Activated CD4-positive, alpha-beta T cell treated with anti-CD3 and anti-CD28 coated beads, Interleukin-2, amount 10 ng/mL, durations not matched to agents 7 days and 5 days (primary cell): ENCODE results near the gene CPEB4. TPM values are rescaled to one million over a fixed set of nuclear protein-coding genes. Genes with fewer than 3 reads are reported as not detected.

Experiments used
- CTCF ChIA-PET: fragments of 350-600 bp; sonication (Branson Sonifier 250); formaldehyde crosslinking; loops from one replicate; lab custom pipeline; 2021; ENCODE audit warnings: antibody characterized with exemption; lab: Charles Lee
- POLR2A ChIA-PET: fragments of 350-600 bp; sonication (Branson Sonifier 250); formaldehyde crosslinking; loops from one replicate; lab custom pipeline; 2021; ENCODE audit warnings: antibody characterized with exemption; lab: Charles Lee
- DNase-seq: peaks from one replicate; pipeline ENCODE4 v3.0.0-alpha.2; 2020
- H3K27ac Mint-ChIP-seq: one replicate; pipeline ENCODE4 v1.8.0; 2021; ENCODE audit warnings: mild to moderate bottlenecking, moderate library complexity, mixed read lengths
- H3K27me3 Mint-ChIP-seq: one replicate; pipeline ENCODE4 v1.8.0; 2021; ENCODE audit warnings: mixed read lengths
- H3K36me3 Mint-ChIP-seq: one replicate; pipeline ENCODE4 v1.8.0; 2021; ENCODE audit warnings: low read depth, mixed read lengths
- H3K4me1 Mint-ChIP-seq: one replicate; pipeline ENCODE4 v1.8.0; 2021; ENCODE audit warnings: mixed read lengths
- H3K4me3 Mint-ChIP-seq: one replicate; pipeline ENCODE4 v1.8.0; 2021; ENCODE audit warnings: mild to moderate bottlenecking, moderate library complexity, mixed read lengths
- H3K9me3 Mint-ChIP-seq: one replicate; pipeline ENCODE4 v1.8.0; 2021; ENCODE audit warnings: mixed read lengths
- total RNA-seq, 2 experiments: library from RNA; stranded (reverse); gene quantifications; one replicate each; pipeline ENCODE4 v1.2.3, GENCODE V29; 2021

CPEB4 gene
- total RNA-seq, 2 experiments from 2014 or later: 13.9 to 14.0 TPM

- Mint-ChIP-seq H3K4me1 (no peaks in the 10 kb centered on the region), H3K36me3 (no peaks in the 10 kb centered on the region), H3K27ac (no peak overlapping the region), H3K4me3 (no peak overlapping the region), H3K27me3 (peaks cover 6% of the 10 kb centered on the region), H3K9me3 (no peaks in the 10 kb centered on the region)
- CTCF ChIA-PET: interaction anchor here (1.1 to 1.8 kb wide), 2 partner anchors 8 to 13 kb away, joined by 3 to 5 read pairs; no protein-coding TSS in a partner anchor
- DNase-seq: no peak
- POLR2A ChIA-PET: no interaction called here
These were observed 23.8 kb upstream of the CPEB4 start for GRCh38 chr5:173864126-173865050.

DNA sequence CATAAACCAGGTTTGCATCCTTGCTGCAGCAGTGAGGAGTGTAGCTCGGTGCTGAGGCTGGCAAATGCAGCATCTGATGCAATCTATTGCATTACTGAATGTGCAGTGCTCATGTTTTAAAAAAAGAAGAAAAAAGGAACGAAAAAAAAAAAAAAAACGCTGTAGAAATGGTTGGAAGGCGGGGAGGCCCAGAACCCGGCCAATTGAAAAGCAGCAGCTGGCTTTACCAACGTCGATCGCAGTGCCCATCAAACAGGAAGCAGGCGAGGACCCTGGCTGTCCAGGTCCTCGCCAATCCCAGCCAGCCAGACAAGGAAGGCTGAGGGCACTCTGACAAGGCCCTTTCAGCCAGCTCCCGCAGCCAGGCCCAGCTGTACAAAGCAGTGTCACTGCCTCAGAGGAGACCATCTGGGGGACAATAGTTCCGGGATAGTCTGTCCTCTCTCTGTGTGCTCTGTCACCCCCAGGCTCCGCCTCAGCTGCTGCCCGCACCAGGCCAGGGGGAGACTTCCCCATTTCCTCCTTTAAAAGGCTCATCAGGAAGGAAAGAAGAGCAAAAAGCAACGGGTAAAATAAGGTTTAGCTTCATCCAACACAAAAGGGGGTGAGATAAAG lies 21.8 kb upstream of the CPEB4 start:
- ChIA-PET CTCF (no interaction called here), POLR2A (no interaction called here)
- no peak for DNase-seq
- Mint-ChIP-seq H3K9me3 (no peaks in the 10 kb centered on the region), H3K4me3 (no peak overlapping the region), H3K36me3 (no peaks in the 10 kb centered on the region), H3K27ac (no peak overlapping the region), H3K4me1 (no peaks in the 10 kb centered on the region), H3K27me3 (no peaks in the 10 kb centered on the region)

DNA sequence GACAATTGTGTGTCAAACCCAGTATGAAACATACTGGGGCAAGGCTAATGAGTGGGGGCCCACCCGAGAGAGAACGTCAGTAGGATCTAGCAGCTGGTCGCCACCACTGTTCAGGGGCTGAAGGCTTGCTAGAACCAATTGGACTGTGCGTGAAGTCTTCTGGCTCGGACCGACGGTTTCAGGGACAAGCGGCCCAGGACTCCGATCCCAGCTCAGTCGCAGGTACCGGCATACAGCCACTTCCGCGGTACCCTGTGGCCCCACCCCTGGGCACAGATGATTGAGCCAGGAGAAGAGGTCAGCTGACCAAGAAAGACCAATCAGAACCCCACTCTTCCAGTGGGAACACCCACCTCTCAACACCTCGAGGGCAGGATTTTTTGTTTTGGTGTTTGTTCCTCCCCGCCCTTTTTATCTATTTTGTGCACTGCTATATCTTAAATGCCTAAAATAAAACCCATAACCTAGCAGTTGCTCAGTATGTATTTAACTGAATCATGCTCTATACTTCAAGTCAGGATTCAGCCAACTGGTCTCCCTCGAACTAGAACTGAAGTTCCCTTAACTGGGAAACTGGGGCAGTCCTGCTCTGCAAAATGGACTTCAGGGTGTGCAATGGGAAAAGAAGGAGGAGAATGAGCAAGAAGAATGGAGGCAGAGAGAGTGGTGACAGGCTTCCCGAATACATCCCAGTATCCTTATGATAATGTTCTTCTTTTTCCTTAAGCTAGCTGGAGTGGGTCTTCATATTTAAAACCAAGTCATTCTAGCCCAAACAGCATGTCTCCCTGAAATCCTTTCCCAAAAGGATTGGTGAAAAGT lies 21.1 kb upstream of the CPEB4 start:
- no peaks in the 10 kb centered on the region for H3K36me3 Mint-ChIP-seq
- DNase-seq: no peak
- no peak overlapping the region for H3K27ac Mint-ChIP-seq
- POLR2A ChIA-PET: no interaction called here
- no peaks in the 10 kb centered on the region for H3K9me3 Mint-ChIP-seq
- H3K4me1 Mint-ChIP-seq: no peaks in the 10 kb centered on the region
- H3K4me3 Mint-ChIP-seq: no peak overlapping the region
- H3K27me3 Mint-ChIP-seq: no peaks in the 10 kb centered on the region
- CTCF ChIA-PET: no interaction called here

GRCh38 chr5:173868096-173868880 lies 19.9 kb upstream of the CPEB4 start:
- DNase-seq: no peak
- Mint-ChIP-seq H3K36me3 (no peaks in the 10 kb centered on the region), H3K4me1 (no peaks in the 10 kb centered on the region), H3K9me3 (no peaks in the 10 kb centered on the region), H3K27ac (no peak overlapping the region), H3K4me3 (no peak overlapping the region), H3K27me3 (no peaks in the 10 kb centered on the region)
- CTCF ChIA-PET: interaction anchor here (1.6 kb wide), 1 partner anchor 34 kb away, joined by 3 read pairs; no protein-coding TSS in a partner anchor
- POLR2A ChIA-PET: interaction anchor here (0.7 kb wide), 1 partner anchor 758 kb away, joined by 3 read pairs; no protein-coding TSS in a partner anchor

DNA sequence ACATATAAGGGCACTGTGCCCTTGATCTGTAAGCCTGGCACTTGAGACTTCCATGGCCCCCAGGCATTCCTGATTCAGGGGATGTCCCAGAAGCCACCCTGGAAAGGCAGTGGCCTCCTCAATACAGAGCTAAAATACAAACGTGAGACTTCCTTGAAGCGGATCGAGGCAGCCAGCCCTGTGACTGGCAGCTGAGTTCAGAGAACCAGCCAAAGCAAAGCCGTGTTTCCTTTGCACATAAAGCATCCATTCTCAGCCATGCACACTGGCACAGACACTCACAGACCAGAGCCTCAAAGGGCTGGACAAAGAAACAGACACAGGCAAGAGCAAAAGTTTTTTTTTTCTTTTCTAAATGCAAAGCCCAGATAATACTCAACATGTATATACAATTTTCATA lies 18.8 kb upstream of the CPEB4 start:
- ChIA-PET CTCF (interaction anchor here (0.7 to 1.6 kb wide), 2 partner anchors 20 to 35 kb away, joined by 3 to 5 read pairs; no protein-coding TSS in a partner anchor), POLR2A (no interaction called here)
- Mint-ChIP-seq H3K36me3 (no peaks in the 10 kb centered on the region), H3K4me3 (no peak overlapping the region), H3K4me1 (no peaks in the 10 kb centered on the region), H3K27me3 (no peaks in the 10 kb centered on the region), H3K9me3 (no peaks in the 10 kb centered on the region), H3K27ac (no peak overlapping the region)
- no peak for DNase-seq

DNA sequence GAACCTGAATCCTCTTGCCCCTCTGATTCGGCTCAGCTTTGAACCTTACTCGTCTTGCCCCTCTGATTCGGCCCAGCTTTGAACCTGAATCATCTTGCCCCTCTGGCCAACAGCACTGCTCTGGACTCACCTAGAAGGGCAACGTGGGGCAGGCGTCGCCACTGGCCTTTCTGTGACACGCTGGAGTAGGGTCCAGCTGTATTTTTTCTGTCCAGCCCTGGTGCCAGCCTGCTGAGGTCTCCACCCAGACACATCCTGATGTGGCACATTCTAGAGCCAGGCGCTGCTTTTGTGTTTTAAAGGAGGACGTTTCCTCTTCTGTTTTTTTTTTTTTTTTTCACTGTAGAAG lies 15.2 kb upstream of the CPEB4 start:
- no peak overlapping the region for H3K4me3 Mint-ChIP-seq
- no peak overlapping the region for H3K27ac Mint-ChIP-seq
- H3K36me3 Mint-ChIP-seq: no peaks in the 10 kb centered on the region
- POLR2A ChIA-PET: no interaction called here
- no peak for DNase-seq
- CTCF ChIA-PET: interaction anchor here (0.8 kb wide), 1 partner anchor 12 kb away, joined by 3 read pairs; no protein-coding TSS in a partner anchor
- H3K27me3 Mint-ChIP-seq: no peaks in the 10 kb centered on the region
- H3K9me3 Mint-ChIP-seq: no peaks in the 10 kb centered on the region
- H3K4me1 Mint-ChIP-seq: no peaks in the 10 kb centered on the region

DNA sequence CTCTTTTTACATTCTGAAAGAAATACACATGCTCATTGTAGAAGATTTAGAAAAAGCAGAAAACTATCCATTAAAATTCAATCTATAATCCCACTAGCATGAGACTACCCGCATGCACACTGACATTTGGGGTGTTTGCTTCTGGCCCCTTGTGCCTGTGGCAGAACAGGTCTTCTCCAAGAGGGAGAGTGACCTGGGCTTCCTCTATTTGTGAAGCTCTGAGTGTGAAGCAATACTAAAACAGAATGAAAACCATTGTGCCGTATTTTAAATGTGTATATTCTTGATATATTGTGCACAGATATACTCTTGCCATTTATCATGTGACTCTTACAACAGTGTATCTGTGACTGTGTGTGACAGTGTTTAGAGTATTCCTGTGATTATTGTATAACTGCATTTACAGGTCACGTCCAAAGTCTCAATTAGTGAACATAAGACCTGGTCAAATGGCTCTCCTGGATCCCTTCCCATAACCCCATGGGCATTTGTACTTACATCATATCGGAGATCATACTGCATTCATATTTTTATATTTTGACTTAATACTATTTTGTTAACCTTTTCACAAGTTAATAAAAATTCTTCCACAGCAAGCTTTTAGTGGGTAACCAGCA lies 14.7 kb upstream of the CPEB4 start:
- Mint-ChIP-seq H3K4me1 (no peaks in the 10 kb centered on the region), H3K9me3 (no peaks in the 10 kb centered on the region), H3K27ac (no peak overlapping the region), H3K27me3 (no peaks in the 10 kb centered on the region), H3K36me3 (no peaks in the 10 kb centered on the region), H3K4me3 (no peak overlapping the region)
- ChIA-PET POLR2A (no interaction called here), CTCF (interaction anchor here (0.8 kb wide), 1 partner anchor 13 kb away, joined by 3 read pairs; no protein-coding TSS in a partner anchor)
- DNase-seq: no peak

- Mint-ChIP-seq H3K9me3 (no peaks in the 10 kb centered on the region), H3K4me3 (no peak overlapping the region), H3K4me1 (no peaks in the 10 kb centered on the region), H3K27me3 (no peaks in the 10 kb centered on the region), H3K27ac (no peak overlapping the region), H3K36me3 (no peaks in the 10 kb centered on the region)
- ChIA-PET CTCF (no interaction called here), POLR2A (no interaction called here)
- DNase-seq: no peak
These were observed 13.0 kb upstream of the CPEB4 start for GRCh38 chr5:173875189-173875588.

DNA sequence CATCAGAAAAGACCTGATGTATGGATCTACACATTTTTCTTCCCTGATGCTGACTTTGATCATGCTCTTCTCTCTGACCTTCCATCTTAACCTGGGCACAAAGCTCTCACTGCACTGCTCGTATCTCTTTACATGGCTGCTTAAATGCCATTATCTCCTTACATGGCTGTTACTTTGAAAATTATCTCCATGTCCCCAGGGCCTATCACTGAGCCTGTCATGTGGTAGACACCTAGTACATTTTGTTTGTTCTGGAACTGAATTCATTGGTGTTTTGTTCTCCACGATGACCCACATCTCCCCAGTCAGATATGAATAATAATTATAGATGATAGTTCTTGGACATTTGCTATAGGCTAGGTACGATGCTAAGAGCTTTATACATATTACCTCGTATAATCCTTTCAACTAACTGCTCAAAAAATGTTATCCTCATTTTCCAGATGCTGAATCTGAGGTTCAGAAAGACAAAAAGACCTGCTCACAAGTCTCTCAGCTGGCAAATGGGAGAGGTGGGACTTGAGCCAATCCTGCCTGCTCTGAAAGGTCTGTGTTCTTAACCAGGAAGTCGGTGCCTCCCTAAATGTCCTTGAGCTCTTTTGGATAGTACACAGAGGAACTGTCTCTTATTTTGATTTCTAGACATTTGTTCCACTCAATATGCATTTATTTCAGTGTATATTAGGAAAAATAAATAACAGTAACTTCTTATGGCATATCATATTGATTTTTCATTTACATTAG lies 9.8 kb upstream of the CPEB4 start:
- peaks cover 4% of the 10 kb centered on the region for H3K4me1 Mint-ChIP-seq
- ChIA-PET POLR2A (no interaction called here), CTCF (no interaction called here)
- peaks cover 1% of the 10 kb centered on the region for H3K9me3 Mint-ChIP-seq
- peaks cover 4% of the 10 kb centered on the region for H3K36me3 Mint-ChIP-seq
- H3K4me3 Mint-ChIP-seq: no peak overlapping the region
- no peaks in the 10 kb centered on the region for H3K27me3 Mint-ChIP-seq
- DNase-seq: no peak
- H3K27ac Mint-ChIP-seq: no peak overlapping the region

- peaks cover 23% of the 10 kb centered on the region for H3K4me1 Mint-ChIP-seq
- ChIA-PET POLR2A (no interaction called here), CTCF (no interaction called here)
- H3K36me3 Mint-ChIP-seq: peaks cover 18% of the 10 kb centered on the region
- H3K27ac Mint-ChIP-seq: no peak overlapping the region
- DNase-seq: no peak
- H3K27me3 Mint-ChIP-seq: no peaks in the 10 kb centered on the region
- no peak overlapping the region for H3K4me3 Mint-ChIP-seq
- peaks cover 10% of the 10 kb centered on the region for H3K9me3 Mint-ChIP-seq
These were observed 7.7 kb upstream of the CPEB4 start for GRCh38 chr5:173880306-173880985.
